Mesendoderm (in vitro differentiated cells): ENCODE measurements around the gene NR2F1-AS1.

Source experiments
- DNase-seq: peaks from one replicate; pipeline ENCODE4 v3.0.0; 2013
- H2AK5ac ChIP-seq: 2 replicates; pipeline ENCODE4 v1.6.1; 2013; ENCODE audit warnings: low read length, inconsistent platforms
- H2BK120ac ChIP-seq: 2 replicates; pipeline ENCODE4 v1.6.1; 2013; ENCODE audit warnings: low read depth, mild to moderate bottlenecking, low read length, moderate library complexity, mixed read lengths
- H2BK15ac ChIP-seq: replicated peaks from 2 replicates; pipeline ENCODE4 v1.6.1; 2013; ENCODE audit warnings: low read depth, mild to moderate bottlenecking, moderate library complexity
- H2BK5ac ChIP-seq: 2 replicates; pipeline ENCODE4 v1.6.1; 2013; ENCODE audit warnings: low read length, inconsistent platforms
- H3K18ac ChIP-seq: 2 replicates; pipeline ENCODE4 v1.6.1; 2013; ENCODE audit warnings: mild to moderate bottlenecking, low read length, mixed read lengths
- H3K23ac ChIP-seq: one replicate; pipeline ENCODE4 v1.6.1; 2013; ENCODE audit warnings: low read length
- H3K27ac ChIP-seq: 2 replicates; pipeline ENCODE4 v1.5.1; 2013; ENCODE audit warnings: low read depth, mild to moderate bottlenecking, inconsistent platforms, low read length, moderate library complexity
- H3K27me3 ChIP-seq: 2 replicates; pipeline ENCODE4 v1.6.1; 2013; ENCODE audit warnings: low read length, control low read depth, mild to moderate bottlenecking, inconsistent platforms; ENCODE audit not compliant: insufficient read depth, poor library complexity
- H3K36me3 ChIP-seq: 2 replicates; pipeline ENCODE4 v1.6.1; 2013; ENCODE audit warnings: low read length, inconsistent platforms; ENCODE audit not compliant: control insufficient read depth, insufficient read depth
- H3K4ac ChIP-seq: one replicate; pipeline ENCODE4 v1.6.1; 2013; ENCODE audit warnings: low read depth, mild to moderate bottlenecking, low read length, moderate library complexity
- H3K4me1 ChIP-seq: 2 replicates; pipeline ENCODE4 v1.6.1; 2013; ENCODE audit warnings: low read depth, low read length, inconsistent platforms; ENCODE audit not compliant: control insufficient read depth
- H3K4me2 ChIP-seq: 2 replicates; pipeline ENCODE4 v1.6.1; 2013; ENCODE audit warnings: low read length
- H3K4me3 ChIP-seq: 2 replicates; pipeline ENCODE4 v1.5.1; 2013; ENCODE audit warnings: mild to moderate bottlenecking, low read length
- H3K56ac ChIP-seq: one replicate; pipeline ENCODE4 v1.6.1; 2013; ENCODE audit warnings: low read length
- H3K79me1 ChIP-seq: 2 replicates; pipeline ENCODE4 v1.6.1; 2013; ENCODE audit warnings: low read length, inconsistent platforms
- H3K79me2 ChIP-seq: 2 replicates; pipeline ENCODE4 v1.6.1; 2013; ENCODE audit warnings: mild to moderate bottlenecking, low read length; ENCODE audit not compliant: control insufficient read depth, insufficient read depth
- H3K9ac ChIP-seq: 2 replicates; pipeline ENCODE4 v1.6.1; 2013; ENCODE audit warnings: low read length, inconsistent platforms
- H4K5ac ChIP-seq: one replicate; pipeline ENCODE4 v1.6.1; 2013; ENCODE audit warnings: low read length
- H4K8ac ChIP-seq: one replicate; pipeline ENCODE4 v1.6.1; 2013; ENCODE audit warnings: low read depth, mild to moderate bottlenecking, control low read depth, low read length, moderate library complexity
- WGBS: extraction: QIAGEN DNeasy Blood & Tissue Kit; methylation state at CpG from one replicate; pipeline ENCODE4 v1.1.7; 2013; ENCODE audit warnings: low lambda C conversion rate, missing lambda C conversion rate; ENCODE audit not compliant: insufficient coverage; ENCODE audit errors: extremely low coverage; 5-methylcytosine and 5-hydroxymethylcytosine counted together

The NR2F1-AS1 gene

DNA sequence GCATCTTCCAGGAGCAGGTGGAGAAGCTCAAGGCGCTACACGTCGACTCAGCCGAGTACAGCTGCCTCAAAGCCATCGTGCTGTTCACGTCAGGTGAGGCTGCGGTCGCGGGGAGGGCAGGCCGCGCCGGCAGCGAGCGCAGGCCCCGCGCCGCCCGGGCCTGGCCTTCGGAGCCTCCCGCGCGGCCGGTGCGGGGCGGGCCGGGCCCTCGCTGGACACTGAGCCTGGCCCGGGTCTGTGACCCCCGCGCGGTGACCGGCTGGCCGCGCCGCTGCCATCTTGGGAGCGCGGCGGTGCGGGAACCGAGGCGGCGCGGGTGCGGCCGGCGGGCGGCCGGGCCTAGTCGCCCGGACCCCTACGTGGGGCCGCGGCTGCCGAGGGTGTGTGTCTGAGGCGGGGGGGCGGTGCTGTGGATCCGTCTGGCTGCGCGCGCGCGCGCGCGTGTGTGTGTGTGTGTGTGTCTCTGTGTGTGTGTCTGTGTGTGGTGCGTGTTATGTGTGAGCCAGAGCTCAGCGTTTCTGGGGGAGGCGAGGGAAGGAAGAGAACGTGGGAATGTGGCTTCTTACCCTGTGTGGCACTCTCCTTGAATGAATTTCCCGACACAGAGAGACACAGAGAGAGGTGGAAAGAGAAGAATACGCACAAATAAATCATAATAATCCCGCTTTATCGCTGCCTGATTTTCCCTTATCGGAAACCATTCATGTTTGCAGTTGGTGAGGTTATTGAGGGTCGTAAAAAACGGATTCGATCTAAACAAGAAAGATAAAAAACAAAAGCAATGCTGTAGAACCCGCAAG lies 7.5 kb upstream of the NR2F1-AS1 start:
- Histone ChIP-seq H3K4ac (no peak overlapping the region), H3K27ac (no peak overlapping the region), H3K56ac (no peak overlapping the region), H3K4me2 (no peak overlapping the region), H2AK5ac (no peak overlapping the region), H2BK5ac (no peak overlapping the region), H3K18ac (no peak overlapping the region), H3K9ac (no peak overlapping the region), H3K36me3 (no peaks in the 10 kb centered on the region), H4K8ac (no peak overlapping the region), H3K4me3 (no peak overlapping the region), H2BK120ac (no peak overlapping the region), H3K23ac (peak overlapping the region; percentile 37), H2BK15ac (no peak overlapping the region), H3K27me3 (peaks cover 70% of the 10 kb centered on the region), H3K4me1 (no peaks in the 10 kb centered on the region), H4K5ac (no peak overlapping the region), H3K79me1 (no peaks in the 10 kb centered on the region), H3K79me2 (no peaks in the 10 kb centered on the region)
- DNase-seq, result no peak
- WGBS, result no CpG with 5 or more reads among the region's 78 CpGs

DNA sequence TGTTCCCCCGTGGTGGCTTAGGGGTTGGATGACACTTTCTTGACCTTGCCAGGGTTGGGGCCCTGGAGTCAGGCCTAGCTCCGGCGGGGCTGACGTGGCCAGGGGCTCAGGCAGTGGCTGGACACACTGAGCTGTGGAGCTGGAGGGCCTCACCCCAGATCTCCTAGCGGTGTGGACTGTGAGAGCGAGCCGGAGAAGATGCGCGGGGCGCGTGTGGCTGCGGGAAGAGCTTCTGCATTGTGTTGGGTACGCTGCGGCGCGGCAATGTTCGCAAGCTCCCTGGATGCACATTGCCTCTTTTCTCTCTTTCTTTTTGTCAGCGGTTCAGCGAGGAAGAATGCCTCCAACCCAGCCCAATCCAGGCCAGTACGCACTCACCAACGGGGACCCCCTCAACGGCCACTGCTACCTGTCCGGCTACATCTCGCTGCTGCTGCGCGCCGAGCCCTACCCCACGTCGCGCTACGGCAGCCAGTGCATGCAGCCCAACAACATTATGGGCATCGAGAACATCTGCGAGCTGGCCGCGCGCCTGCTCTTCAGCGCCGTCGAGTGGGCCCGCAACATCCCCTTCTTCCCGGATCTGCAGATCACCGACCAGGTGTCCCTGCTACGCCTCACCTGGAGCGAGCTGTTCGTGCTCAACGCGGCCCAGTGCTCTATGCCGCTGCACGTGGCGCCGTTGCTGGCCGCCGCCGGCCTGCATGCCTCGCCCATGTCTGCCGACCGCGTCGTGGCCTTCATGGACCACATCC lies 6.8 kb upstream of the NR2F1-AS1 start:
- Histone ChIP-seq H3K9ac (no peak overlapping the region), H3K4me2 (no peak overlapping the region), H2BK5ac (no peak overlapping the region), H2BK120ac (no peak overlapping the region), H4K5ac (no peak overlapping the region), H3K4me3 (no peak overlapping the region), H3K4me1 (no peaks in the 10 kb centered on the region), H3K56ac (no peak overlapping the region), H4K8ac (no peak overlapping the region), H3K79me1 (no peaks in the 10 kb centered on the region), H3K18ac (no peak overlapping the region), H3K36me3 (no peaks in the 10 kb centered on the region), H3K23ac (peak overlapping the region; percentile 59), H3K4ac (no peak overlapping the region), H2BK15ac (no peak overlapping the region), H3K27ac (no peak overlapping the region), H2AK5ac (no peak overlapping the region), H3K79me2 (no peaks in the 10 kb centered on the region), H3K27me3 (peaks cover 63% of the 10 kb centered on the region)
- DNase-seq, result no peak
- no CpG with 5 or more reads among the region's 59 CpGs for WGBS

DNA sequence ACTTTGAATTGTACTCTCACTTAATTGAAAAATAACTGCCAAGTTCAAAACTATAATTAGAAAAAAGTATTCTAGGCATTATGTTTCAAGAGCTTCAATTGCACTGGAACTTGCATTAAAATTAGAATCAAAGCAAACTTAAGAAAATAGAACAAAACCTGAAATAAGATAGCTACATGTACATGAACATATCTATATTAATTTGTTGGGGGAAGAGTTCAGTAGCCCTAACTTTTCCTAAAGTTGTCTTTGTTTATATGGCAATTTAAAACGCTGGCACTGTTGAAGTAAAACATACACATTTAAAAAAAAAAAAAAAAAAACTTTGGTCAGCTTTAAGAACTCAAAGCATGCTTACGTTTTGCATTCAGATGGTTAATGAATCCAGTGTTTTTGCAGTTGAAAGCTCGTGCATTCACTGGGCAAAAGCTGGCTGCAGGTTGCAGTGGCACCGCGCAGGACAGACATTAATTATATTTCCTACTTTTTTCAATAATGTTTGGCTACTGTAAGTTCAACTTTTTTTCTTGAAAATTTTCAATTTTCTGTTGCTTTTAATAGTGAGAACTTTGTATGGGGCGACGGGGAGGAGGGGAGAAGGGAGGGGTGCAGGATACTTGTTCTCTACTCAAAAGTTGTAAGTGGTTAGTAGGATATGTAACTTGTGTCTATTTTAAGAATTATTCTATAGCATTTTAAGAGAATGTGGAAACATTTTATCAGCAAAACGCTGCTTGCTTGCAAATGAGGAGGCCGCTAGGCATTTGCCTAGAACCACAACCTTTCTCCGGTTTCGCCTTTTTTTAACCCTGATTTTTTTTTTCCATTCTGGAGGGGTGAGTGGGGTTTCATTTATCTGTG lies 5.9 kb upstream of the NR2F1-AS1 start:
- Histone ChIP-seq H3K18ac (no peak overlapping the region), H3K9ac (no peak overlapping the region), H3K27ac (no peak overlapping the region), H3K4me2 (no peak overlapping the region), H2AK5ac (no peak overlapping the region), H3K4me3 (no peak overlapping the region), H2BK120ac (no peak overlapping the region), H3K27me3 (peaks cover 59% of the 10 kb centered on the region), H3K56ac (no peak overlapping the region), H4K5ac (no peak overlapping the region), H3K36me3 (no peaks in the 10 kb centered on the region), H2BK5ac (no peak overlapping the region), H3K79me1 (no peaks in the 10 kb centered on the region), H2BK15ac (no peak overlapping the region), H3K23ac (peak overlapping the region; percentile 59), H3K4me1 (no peaks in the 10 kb centered on the region), H3K4ac (no peak overlapping the region), H3K79me2 (no peaks in the 10 kb centered on the region), H4K8ac (no peak overlapping the region)
- no peak for DNase-seq
- WGBS, result no CpG with 5 or more reads among the region's 11 CpGs

DNA sequence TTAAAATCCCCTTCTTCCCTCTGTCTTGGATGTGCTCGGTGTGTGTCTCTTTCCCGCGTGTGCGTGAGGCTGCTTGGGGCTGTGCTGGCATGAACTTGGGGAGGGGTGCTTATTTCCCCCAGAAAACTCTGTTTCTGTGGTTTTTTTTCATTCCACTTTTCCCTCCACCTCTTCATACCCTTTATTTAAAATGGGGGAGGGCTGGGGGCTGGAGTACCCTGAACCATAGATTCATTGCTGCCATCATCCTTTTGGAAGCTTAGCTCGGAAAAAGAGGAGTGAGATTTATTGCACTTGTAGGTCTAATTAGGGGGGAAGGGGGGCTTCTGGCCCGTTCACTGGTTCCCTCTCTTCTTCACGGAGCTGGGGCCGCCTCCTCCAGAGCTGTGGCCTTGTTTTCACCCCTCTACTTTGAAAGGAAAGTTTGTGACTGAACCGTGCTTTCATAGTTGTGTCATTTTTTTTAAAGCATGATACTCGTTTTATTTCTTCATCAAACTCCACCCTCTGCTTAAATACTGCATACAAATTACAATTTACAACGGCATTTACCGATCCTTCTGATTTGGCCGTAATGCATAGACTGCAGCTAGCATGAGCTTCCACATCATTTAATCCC lies 4.9 kb upstream of the NR2F1-AS1 start:
- Histone ChIP-seq H3K23ac (no peak overlapping the region), H3K27me3 (peaks cover 49% of the 10 kb centered on the region), H3K79me1 (no peaks in the 10 kb centered on the region), H4K5ac (no peak overlapping the region), H3K36me3 (no peaks in the 10 kb centered on the region), H2BK15ac (no peak overlapping the region), H3K56ac (no peak overlapping the region), H2AK5ac (no peak overlapping the region), H3K18ac (peak overlapping the region; percentile 14), H3K4me3 (no peak overlapping the region), H3K4me1 (no peaks in the 10 kb centered on the region), H4K8ac (no peak overlapping the region), H3K4ac (no peak overlapping the region), H3K9ac (no peak overlapping the region), H2BK5ac (no peak overlapping the region), H3K79me2 (no peaks in the 10 kb centered on the region), H2BK120ac (no peak overlapping the region), H3K27ac (no peak overlapping the region), H3K4me2 (no peak overlapping the region)
- WGBS, result no CpG with 5 or more reads among the region's 13 CpGs
- DNase-seq, result no peak

DNA sequence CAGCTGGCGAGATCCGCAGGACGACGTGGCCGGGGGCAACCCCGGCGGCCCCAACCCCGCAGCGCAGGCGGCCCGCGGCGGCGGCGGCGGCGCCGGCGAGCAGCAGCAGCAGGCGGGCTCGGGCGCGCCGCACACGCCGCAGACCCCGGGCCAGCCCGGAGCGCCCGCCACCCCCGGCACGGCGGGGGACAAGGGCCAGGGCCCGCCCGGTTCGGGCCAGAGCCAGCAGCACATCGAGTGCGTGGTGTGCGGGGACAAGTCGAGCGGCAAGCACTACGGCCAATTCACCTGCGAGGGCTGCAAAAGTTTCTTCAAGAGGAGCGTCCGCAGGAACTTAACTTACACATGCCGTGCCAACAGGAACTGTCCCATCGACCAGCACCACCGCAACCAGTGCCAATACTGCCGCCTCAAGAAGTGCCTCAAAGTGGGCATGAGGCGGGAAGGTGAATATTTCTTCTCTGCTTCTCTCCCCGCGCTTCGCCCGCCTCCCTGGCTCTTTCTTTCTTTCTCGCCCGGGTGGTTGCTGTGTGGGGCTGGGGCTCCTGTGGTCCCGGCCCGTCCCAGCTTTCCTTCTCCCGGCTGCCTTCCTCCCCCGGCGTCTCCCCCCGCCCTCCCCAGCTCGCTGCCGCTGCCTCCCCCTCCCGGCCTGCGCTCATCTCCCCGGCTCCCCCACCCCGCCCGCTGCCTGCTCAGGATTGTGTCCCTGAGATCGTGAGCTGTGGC lies 4.2 kb upstream of the NR2F1-AS1 start:
- Histone ChIP-seq H3K27me3 (peaks cover 45% of the 10 kb centered on the region), H2BK120ac (no peak overlapping the region), H4K5ac (no peak overlapping the region), H3K79me1 (no peaks in the 10 kb centered on the region), H2BK5ac (no peak overlapping the region), H3K4me3 (no peak overlapping the region), H3K4me1 (no peaks in the 10 kb centered on the region), H2BK15ac (no peak overlapping the region), H2AK5ac (no peak overlapping the region), H3K27ac (no peak overlapping the region), H3K23ac (no peak overlapping the region), H3K79me2 (no peaks in the 10 kb centered on the region), H3K9ac (no peak overlapping the region), H4K8ac (no peak overlapping the region), H3K56ac (no peak overlapping the region), H3K36me3 (no peaks in the 10 kb centered on the region), H3K4me2 (peak overlapping the region; percentile 35), H3K18ac (peak overlapping the region; percentile 14), H3K4ac (no peak overlapping the region)
- no CpG with 5 or more reads among the region's 70 CpGs for WGBS
- no peak for DNase-seq
